Progenitor cell of endocrine pancreas (in vitro differentiated cells): ENCODE measurements around the gene S100A7A. TPM values are rescaled to one million over a fixed set of nuclear protein-coding genes. Genes with fewer than 3 reads are reported as not detected.

ENCODE experiments used
- DNase-seq: peaks from one replicate; pipeline ENCODE4 v3.0.0; 2021; ENCODE audit warnings: low spot score; ENCODE audit not compliant: unreplicated experiment
- H3K27ac Mint-ChIP-seq: 2 replicates; pipeline ENCODE4 v1.8.0; 2021; ENCODE audit warnings: mild to moderate bottlenecking, moderate library complexity, mixed read lengths
- H3K27me3 Mint-ChIP-seq: 2 replicates; pipeline ENCODE4 v1.8.0; 2021; ENCODE audit warnings: mixed read lengths
- H3K36me3 Mint-ChIP-seq: 2 replicates; pipeline ENCODE4 v1.8.0; 2022; ENCODE audit warnings: mixed read lengths; ENCODE audit not compliant: insufficient read depth
- H3K4me1 Mint-ChIP-seq: 2 replicates; pipeline ENCODE4 v1.8.0; 2021; ENCODE audit warnings: low read depth, mixed read lengths
- H3K4me3 Mint-ChIP-seq: 2 replicates; pipeline ENCODE4 v1.8.0; 2021; ENCODE audit warnings: low read depth, mild to moderate bottlenecking, moderate library complexity, mixed read lengths
- H3K9me3 Mint-ChIP-seq: 2 replicates; pipeline ENCODE4 v1.8.0; 2021; ENCODE audit warnings: low read depth, mixed read lengths
- CTCF ChIP-seq: fragments of 200-600 bp; sonication (generic); IDR thresholded peaks from one replicate; pipeline ENCODE4 v1.5.0; 2021; ENCODE audit warnings: antibody characterized with exemption, mild to moderate bottlenecking; ENCODE audit not compliant: unreplicated experiment
- total RNA-seq: library from RNA; stranded (reverse); gene quantifications from 2 replicates; pipeline ENCODE4 v1.2.1, GENCODE V29; 2021

Gene S100A7A
- total RNA-seq, 1 donor from 2014 or later: not detected

GRCh38 chr1:153372571-153372970, 43.7 kb upstream of the S100A7A start:
- Mint-ChIP-seq H3K36me3 (no peaks in the 10 kb centered on the region), H3K27ac (no peak overlapping the region), H3K4me3 (no peak overlapping the region), H3K9me3 (no peaks in the 10 kb centered on the region), H3K4me1 (peaks cover 7% of the 10 kb centered on the region), H3K27me3 (peaks cover 22% of the 10 kb centered on the region)
- TF ChIP-seq CTCF: no peak
- no peak for DNase-seq

GRCh38 chr1:153374071-153374470, 42.2 kb upstream of the S100A7A start:
- no peak for TF ChIP-seq CTCF
- DNase-seq: no peak
- H3K9me3 Mint-ChIP-seq: no peaks in the 10 kb centered on the region
- no peak overlapping the region for H3K27ac Mint-ChIP-seq
- no peaks in the 10 kb centered on the region for H3K36me3 Mint-ChIP-seq
- peaks cover 7% of the 10 kb centered on the region for H3K4me1 Mint-ChIP-seq
- H3K4me3 Mint-ChIP-seq: no peak overlapping the region
- peaks cover 25% of the 10 kb centered on the region for H3K27me3 Mint-ChIP-seq

- no peak for DNase-seq
- no peak within 1 kb of the TSS for H3K27ac Mint-ChIP-seq
- peaks cover 28% of the 10 kb centered on the region for H3K27me3 Mint-ChIP-seq
- no peak within 1 kb of the TSS for H3K4me3 Mint-ChIP-seq
- H3K9me3 Mint-ChIP-seq: no peaks in the 10 kb centered on the region
- no peak for TF ChIP-seq CTCF
- no peaks in the 10 kb centered on the region for H3K36me3 Mint-ChIP-seq
- H3K4me1 Mint-ChIP-seq: no peaks in the 10 kb centered on the region
Observed at GRCh38 chr1:153375511-153375910, 40.8 kb upstream of the S100A7A start, which contains the start of gene S100A12. TSS of gene S100A12 (minus strand) at chr1:153375621. CDS start at chr1:153374592, 1,029 bp downstream.

GRCh38 chr1:153379591-153379990, 36.7 kb upstream of the S100A7A start:
- Mint-ChIP-seq H3K4me1 (no peaks in the 10 kb centered on the region), H3K9me3 (peaks cover 19% of the 10 kb centered on the region), H3K27me3 (peaks cover 32% of the 10 kb centered on the region), H3K36me3 (no peaks in the 10 kb centered on the region), H3K4me3 (no peak overlapping the region), H3K27ac (no peak overlapping the region)
- no peak for TF ChIP-seq CTCF
- DNase-seq: no peak

GRCh38 chr1:153380711-153381110, 35.6 kb upstream of the S100A7A start:
- TF ChIP-seq CTCF: no peak
- DNase-seq: no peak
- Mint-ChIP-seq H3K9me3 (peaks cover 19% of the 10 kb centered on the region), H3K36me3 (no peaks in the 10 kb centered on the region), H3K4me1 (no peaks in the 10 kb centered on the region), H3K4me3 (no peak overlapping the region), H3K27ac (no peak overlapping the region), H3K27me3 (peaks cover 34% of the 10 kb centered on the region)
